A673 (cell line): ENCODE results near the gene ANTKMT. TPM values are rescaled to one million over a fixed set of nuclear protein-coding genes. Genes with fewer than 3 reads are reported as not detected.

Experiments
- BruUV-seq: library from RNA; stranded (reverse); fragments of 400-500 nt; replicated peaks from 2 replicates; lab custom pipeline; 2021; lab: Mats Ljungman, UMichigan
- CTCF ChIA-PET: fragments of 300-600 bp; sonication (Branson Sonifier 250); formaldehyde crosslinking; loops from one replicate; lab custom pipeline; 2022; ENCODE audit warnings: antibody characterized with exemption; lab: Charles Lee
- POLR2A ChIA-PET: fragments of 300-600 bp; sonication (Branson Sonifier 250); formaldehyde crosslinking; loops from one replicate; lab custom pipeline; 2022; ENCODE audit warnings: antibody characterized with exemption; ENCODE audit not compliant: low non-redundant PET; lab: Charles Lee
- DNase-seq: peaks from one replicate; pipeline ENCODE4 v3.0.0-alpha.2; 2015; ENCODE audit warnings: low spot score
- H3K27ac ChIP-seq: fragments of 200-600 bp; sonication (generic); 2 replicates; pipeline ENCODE4 v1.5.1; 2016; ENCODE audit warnings: mixed run types, low read depth, mild to moderate bottlenecking, mixed read lengths, antibody characterized with exemption, low read length; ENCODE audit not compliant: poor library complexity, severe bottlenecking
- H3K27me3 ChIP-seq: fragments of 200-600 bp; sonication (generic); replicated peaks from 2 replicates; pipeline ENCODE4 v1.6.1; 2017; ENCODE audit warnings: mixed run types, low read depth, mild to moderate bottlenecking, mixed read lengths, antibody characterized with exemption, low read length; ENCODE audit not compliant: insufficient read depth, poor library complexity
- H3K36me3 ChIP-seq: fragments of 200-600 bp; sonication (generic); 2 replicates; pipeline ENCODE4 v1.6.1; 2016; ENCODE audit warnings: mixed run types, mild to moderate bottlenecking, mixed read lengths, antibody characterized with exemption, low read length; ENCODE audit not compliant: insufficient read depth, poor library complexity, severe bottlenecking
- H3K4me1 ChIP-seq: fragments of 200-600 bp; sonication (generic); 2 replicates; pipeline ENCODE4 v1.6.1; 2017; ENCODE audit warnings: mixed run types, mild to moderate bottlenecking, mixed read lengths, antibody characterized with exemption, low read length; ENCODE audit not compliant: insufficient read depth, poor library complexity, severe bottlenecking
- H3K4me3 ChIP-seq: fragments of 200-600 bp; sonication (generic); 2 replicates; pipeline ENCODE4 v1.5.1; 2016; ENCODE audit warnings: low read depth, mixed run types, mild to moderate bottlenecking, mixed read lengths, low read length; ENCODE audit not compliant: poor library complexity, severe bottlenecking
- H3K9me3 ChIP-seq: fragments of 200-600 bp; sonication (generic); 2 replicates; pipeline ENCODE4 v1.6.1; 2016; ENCODE audit warnings: mixed run types, low read depth, mild to moderate bottlenecking, mixed read lengths, antibody characterized with exemption, low read length; ENCODE audit not compliant: poor library complexity, severe bottlenecking
- EZH2 ChIP-seq: fragments of 200-600 bp; sonication (generic); IDR thresholded peaks from 2 replicates; pipeline ENCODE4 v1.6.1; 2017; ENCODE audit warnings: borderline replicate concordance, low read depth, mild to moderate bottlenecking, mixed read lengths, antibody characterized with exemption, low read length; ENCODE audit not compliant: poor library complexity, severe bottlenecking
- intact Hi-C: fragments of 100-400 bp; cut with micrococcal nuclease; formaldehyde crosslinking; loops from one replicate; pipeline ENCODE4 v1.10.0; 2022; ENCODE audit not compliant: unreplicated experiment
- total RNA-seq: library from RNA; stranded (reverse); gene quantifications from 2 replicates; pipeline ENCODE4 v1.2.3, GENCODE V29; 2021
- TF ChIP-seq, protein P1 (sequence below): fragments of 300-800, 200-600 bp; sonication (generic); conservative IDR thresholded peaks from 2 replicates; pipeline ENCODE4 v1.5.1; 2017; ENCODE audit warnings: low read depth, mild to moderate bottlenecking, antibody characterized with exemption, low read length, moderate library complexity, mixed read lengths

Gene ANTKMT
- total RNA-seq, 1 experiment from 2014 or later, result 21.2 TPM

DNA sequence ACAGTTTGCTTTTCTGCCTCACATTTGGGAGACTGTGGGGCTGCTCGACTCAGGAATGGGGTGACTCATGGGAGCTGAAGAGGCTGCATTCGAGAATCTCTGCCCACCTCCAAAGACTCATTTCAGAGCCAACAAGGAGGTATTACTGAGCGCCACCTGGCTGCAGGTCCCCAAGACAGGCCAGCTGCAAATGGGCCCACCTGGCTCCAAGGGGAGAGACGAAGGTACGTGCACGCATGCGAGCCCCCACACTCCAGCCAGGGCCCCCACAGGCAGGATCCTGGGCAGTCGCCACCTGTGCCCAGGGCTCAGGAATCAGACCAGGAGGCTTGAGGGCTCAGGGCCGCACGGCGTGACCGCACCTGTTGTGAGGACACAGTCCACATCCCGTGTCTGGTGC lies 12.0 kb downstream of the ANTKMT start:
- ChIA-PET POLR2A (no interaction called here), CTCF (no interaction called here)
- peaks cover 18% of the 10 kb centered on the region for H3K36me3 ChIP-seq
- H3K4me3 ChIP-seq, result no peak overlapping the region
- H3K27me3 ChIP-seq, result no peaks in the 10 kb centered on the region
- H3K27ac ChIP-seq, result no peak overlapping the region
- no peak for DNase-seq
- BruUV-seq, result no TSS peak
- peaks cover 4% of the 10 kb centered on the region for H3K4me1 ChIP-seq
- TF ChIP-seq EZH2, result no peak
- TF ChIP-seq, protein P1, sequence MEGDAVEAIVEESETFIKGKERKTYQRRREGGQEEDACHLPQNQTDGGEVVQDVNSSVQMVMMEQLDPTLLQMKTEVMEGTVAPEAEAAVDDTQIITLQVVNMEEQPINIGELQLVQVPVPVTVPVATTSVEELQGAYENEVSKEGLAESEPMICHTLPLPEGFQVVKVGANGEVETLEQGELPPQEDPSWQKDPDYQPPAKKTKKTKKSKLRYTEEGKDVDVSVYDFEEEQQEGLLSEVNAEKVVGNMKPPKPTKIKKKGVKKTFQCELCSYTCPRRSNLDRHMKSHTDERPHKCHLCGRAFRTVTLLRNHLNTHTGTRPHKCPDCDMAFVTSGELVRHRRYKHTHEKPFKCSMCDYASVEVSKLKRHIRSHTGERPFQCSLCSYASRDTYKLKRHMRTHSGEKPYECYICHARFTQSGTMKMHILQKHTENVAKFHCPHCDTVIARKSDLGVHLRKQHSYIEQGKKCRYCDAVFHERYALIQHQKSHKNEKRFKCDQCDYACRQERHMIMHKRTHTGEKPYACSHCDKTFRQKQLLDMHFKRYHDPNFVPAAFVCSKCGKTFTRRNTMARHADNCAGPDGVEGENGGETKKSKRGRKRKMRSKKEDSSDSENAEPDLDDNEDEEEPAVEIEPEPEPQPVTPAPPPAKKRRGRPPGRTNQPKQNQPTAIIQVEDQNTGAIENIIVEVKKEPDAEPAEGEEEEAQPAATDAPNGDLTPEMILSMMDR, result no peak
- intact Hi-C loops, result no loop called here
- H3K9me3 ChIP-seq, result no peaks in the 10 kb centered on the region

DNA sequence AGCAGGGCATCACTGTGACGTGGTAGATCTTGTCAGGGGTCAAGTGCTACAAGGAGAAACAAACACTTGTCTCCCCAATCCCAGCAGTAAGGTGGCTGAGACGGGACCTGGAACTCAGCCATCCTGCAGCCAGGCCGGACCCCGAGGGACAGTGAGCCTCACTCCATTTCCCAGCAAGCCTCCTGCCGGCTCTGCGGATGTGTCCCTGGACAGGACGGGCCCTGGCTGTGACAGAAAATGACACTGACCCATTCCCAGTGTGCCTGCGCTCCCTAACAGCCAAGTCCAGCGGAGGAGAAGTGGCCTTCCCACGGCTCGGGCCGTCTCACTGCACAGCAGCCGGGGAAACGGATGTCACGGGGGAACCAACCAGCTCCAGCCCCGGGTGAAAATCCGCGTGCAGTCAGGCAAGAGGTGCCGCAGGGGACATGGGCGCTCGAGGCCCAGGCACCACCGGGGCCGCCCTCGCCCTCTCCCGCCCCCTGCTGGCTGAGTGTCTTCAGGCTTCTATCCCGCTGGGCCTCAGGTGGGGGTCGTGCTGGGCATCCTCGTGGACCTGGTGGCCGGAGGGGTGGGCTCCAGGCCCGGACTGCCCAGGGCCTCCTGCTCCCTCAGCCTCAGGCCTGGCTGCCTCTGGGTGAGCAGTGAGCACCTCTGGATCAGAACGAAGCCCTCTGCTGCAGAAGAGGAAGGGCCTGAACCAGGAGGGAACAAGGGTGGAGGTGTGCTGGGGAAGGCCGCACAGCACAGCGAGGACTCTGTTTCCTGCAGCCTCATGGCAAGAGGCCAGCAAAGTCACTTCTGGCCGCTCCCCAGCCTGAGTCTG lies 12.6 kb downstream of the ANTKMT start:
- Histone ChIP-seq H3K4me3 (no peak overlapping the region), H3K27ac (no peak overlapping the region), H3K9me3 (no peaks in the 10 kb centered on the region), H3K36me3 (peaks cover 18% of the 10 kb centered on the region), H3K27me3 (no peaks in the 10 kb centered on the region), H3K4me1 (peaks cover under 1% of the 10 kb centered on the region)
- intact Hi-C loops, result no loop called here
- DNase-seq, result no peak
- ChIA-PET CTCF (no interaction called here), POLR2A (no interaction called here)
- no peak for TF ChIP-seq EZH2
- BruUV-seq, result no TSS peak

- no peaks in the 10 kb centered on the region for H3K9me3 ChIP-seq
- ChIA-PET POLR2A (no interaction called here), CTCF (no interaction called here)
- peaks cover 18% of the 10 kb centered on the region for H3K36me3 ChIP-seq
- H3K27me3 ChIP-seq, result no peaks in the 10 kb centered on the region
- intact Hi-C loops, result no loop called here
- no TSS peak for BruUV-seq
- no peak overlapping the region for H3K27ac ChIP-seq
- H3K4me1 ChIP-seq, result no peaks in the 10 kb centered on the region
- no peak overlapping the region for H3K4me3 ChIP-seq
- TF ChIP-seq, protein P1, result no peak
- TF ChIP-seq EZH2, result no peak
- no peak for DNase-seq
These were observed 13.4 kb downstream of the ANTKMT start for GRCh38 chr16:734208-734980.
